MV-4-11 (cell line): ENCODE results near the gene TTLL6.

Experiments
- DNase-seq: peaks from one replicate; lab custom pipeline; 2025; lab: John Stamatoyannopoulos, UW

TTLL6 gene

DNA sequence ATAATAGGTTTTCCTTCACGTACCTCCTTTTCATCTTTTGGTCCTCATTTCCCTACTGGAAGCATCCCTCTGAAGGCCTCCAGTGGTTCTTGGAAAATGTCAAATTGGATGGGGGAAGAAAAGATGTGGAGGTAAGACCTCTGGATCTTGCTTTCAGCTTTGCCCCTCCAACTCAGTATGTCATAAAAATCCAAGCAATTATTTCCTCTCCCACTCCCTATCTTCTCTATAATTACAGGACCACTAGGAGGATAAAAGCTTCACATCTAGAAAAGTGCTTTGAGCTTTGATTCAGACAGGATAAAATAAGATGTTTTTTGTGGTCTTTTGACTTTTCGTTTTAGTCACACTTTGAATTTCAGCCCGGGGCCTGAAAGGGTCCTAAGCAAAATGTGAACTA, 1.7 kb downstream of the TTLL6 start:
- DNase-seq = no peak

DNA sequence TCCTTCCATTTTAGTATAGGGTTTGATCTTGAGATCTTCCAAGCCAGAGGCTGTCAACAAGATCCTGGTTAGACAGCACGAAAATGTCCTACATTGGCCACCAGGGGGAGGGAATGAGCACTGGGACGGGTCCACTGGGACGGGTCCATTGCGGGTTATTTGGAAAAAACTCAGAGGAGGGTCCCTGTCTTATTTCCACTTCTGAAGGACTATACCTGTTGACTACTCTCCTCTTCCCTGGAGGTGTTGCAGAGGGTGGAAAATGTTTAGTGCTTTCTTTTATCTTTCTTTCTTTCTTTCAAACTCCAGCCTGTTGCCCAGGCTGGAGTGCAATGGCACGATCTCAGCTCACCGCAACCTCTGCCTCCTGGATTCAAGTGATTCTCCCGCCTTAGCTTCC, 2.5 kb downstream of the TTLL6 start:
- peak; percentile 16 for DNase-seq

DNA sequence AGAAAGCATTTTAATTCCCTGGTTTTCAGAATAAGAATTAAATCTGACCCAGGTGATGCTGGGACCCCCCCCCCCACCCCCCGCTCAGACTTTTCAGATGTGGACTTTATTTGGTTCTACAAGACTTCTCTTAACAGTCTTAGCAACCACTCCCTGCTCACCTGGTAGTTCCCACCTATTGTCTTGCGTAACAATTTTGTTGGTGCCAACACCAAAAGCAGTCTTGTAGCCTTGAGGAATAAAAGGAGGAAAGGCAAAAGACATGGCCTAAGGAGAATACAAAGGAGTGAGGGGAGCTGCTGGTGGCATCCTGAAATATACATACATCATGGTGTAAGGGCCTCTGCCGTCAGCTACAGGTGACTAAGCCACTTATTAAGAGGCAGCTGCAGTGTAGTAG, 5.0 kb downstream of the TTLL6 start:
- no peak for DNase-seq

DNA sequence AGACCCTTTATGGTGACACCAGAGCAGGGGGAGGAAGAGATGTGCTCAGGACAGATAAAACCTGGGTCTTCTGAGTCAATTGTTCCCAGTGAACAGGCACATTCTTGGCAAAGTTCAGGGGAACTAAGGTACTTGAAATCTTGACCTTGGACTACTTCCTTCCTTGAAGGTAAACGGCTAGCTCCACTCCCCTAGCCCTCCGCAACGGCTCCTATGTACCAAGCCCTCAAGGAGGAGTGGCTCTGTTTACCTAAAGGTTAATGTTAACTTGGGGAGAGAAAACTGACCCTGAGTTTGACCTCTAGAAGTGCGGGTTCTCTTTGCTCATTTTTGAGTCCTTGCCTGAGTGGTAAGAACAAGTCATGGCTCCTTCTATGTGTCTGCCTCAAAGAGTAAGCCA, 7.8 kb downstream of the TTLL6 start:
- no peak for DNase-seq

DNA sequence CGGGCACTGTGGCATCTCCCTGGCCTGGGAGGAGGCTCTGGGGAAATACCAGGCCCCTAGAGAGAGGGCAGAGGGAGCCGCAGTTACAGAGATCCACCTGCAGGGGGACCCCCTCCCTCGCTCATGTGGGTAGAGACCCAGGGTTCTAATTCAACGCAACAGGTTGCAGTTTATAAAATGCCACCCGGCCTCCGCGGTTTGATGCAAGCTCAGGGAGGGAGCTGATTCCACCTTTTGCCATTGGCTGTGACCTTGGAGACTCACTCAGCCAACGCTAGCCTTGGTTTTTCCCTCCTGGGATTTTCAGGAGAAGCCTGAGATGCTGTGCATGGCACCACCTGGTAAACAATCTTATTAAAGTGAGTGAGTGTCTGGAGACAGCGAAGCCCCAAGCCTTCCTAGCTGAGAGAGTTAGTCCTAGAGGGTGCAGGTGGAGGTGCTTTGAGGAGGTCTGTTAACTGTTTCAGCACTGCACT, 12.1 kb downstream of the TTLL6 start:
- DNase-seq = peak; percentile 21

- peak; percentile 64 for DNase-seq
Observed at GRCh38 chr17:48800626-48801217, 16.3 kb downstream of the TTLL6 start.

- DNase-seq = no peak
Observed at GRCh38 chr17:48799069-48799723, 17.8 kb downstream of the TTLL6 start.

GRCh38 chr17:48796163-48796522, 20.9 kb downstream of the TTLL6 start:
- DNase-seq = peak; percentile 59

DNA sequence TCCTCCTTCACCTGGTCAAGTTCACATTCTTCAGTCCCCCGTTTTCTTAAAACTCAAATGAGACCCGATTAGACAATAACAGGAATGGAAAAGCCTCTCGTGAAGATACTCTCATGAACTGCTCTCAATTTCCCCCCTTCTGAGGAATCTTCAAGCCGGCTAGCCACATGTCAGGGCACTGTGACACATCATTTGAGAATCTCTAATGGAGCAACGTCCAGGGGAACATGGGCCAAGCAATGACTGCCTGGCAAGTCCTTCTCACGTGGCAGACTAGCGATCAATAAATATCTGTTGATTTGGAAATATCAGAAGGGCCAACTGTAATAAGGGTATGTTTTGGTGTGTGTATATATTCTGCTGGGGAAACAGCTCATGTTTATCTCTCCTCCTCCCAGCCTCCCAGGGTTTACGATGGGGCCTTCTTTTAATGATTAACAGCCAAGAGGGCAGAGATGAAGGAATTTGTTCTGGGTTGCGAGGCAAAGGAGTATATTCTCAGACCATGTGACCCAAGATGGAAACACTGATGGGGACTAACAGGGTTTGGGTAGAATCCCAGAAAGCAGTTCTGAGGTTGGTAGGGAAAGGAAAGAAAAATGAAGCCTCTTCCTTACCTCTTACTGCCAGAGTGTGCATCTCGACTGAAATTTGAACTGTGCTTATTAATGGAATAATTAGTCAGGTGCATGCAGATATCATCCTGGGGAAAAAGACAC, 21.4 kb downstream of the TTLL6 start:
- DNase-seq = no peak

DNA sequence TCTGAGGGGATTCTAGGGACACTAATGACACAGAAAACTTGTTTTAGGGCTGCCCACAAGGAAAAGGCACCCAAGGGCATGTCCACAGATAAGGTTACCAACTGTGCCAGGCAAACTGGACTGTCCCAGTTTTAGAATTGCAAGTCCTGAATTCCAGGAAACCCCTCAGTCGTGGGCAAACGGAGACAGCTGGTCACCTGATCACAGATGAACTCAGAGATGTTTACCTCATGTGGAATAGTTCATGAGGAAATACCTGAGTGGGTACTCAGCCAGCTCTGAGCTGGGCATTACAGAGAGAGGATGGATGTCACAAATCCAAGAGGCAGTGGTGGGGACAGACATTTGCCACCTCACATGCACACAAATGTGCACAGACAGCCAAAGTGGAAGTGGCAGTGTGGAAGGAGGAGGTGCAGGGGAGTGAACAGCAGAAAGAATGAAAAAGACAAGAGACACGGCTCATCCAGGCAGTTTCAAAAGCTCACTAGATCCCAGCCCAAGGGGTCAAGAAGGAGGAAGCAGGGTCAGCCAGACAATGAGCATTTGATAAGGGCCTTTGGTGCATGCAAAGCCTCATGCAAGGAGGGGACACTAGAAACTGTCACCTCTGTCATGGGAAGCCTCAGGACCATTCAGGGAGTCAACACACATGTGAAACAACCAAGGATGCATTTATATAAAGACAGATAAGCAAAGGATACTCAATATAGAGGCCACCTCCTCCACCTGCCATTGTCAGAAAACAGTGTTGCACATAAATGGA, 24.8 kb downstream of the TTLL6 start:
- DNase-seq = no peak

DNA sequence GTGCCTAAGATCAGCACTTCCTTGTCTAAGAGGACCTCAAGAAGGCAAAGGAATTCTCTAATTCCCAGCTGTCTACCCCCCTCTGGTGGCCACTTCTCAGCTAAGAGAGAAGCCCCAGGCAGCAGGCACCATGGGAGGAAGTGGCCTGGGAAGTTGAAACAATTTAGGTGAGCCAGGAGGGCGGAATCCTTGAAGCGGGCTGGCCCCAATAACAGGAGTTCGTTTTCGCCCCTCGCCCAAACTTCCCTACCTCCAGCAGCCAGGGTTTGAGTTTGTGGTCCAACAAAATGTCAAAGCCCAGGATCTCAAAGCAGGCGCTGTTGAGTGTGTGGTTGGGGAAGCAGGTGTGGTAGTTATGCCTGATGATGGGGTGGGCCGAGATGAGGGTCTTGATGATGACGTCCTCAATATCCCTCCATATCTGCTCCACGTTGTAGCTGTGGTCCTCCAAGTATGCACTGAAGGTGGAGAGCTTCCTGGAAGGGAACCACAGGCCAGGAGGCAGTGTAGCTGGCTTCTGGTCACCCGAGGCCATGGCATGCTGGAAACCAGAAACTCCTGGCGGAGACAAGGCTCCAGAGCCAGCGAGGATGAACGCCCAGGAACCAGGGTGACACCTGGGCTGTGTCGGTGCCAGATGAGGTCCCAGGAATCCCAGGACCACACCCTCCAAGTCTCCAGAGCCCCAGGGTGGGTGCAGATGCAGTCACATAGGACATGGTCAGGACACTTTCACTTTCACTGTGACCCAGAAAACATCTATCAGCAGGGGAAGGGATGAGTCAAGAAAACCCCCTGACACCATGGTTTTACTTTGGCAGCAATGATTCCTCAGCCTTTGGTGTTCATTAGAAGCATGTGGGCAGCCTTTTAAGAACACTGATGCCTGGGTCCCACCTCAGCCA, 25.6 kb downstream of the TTLL6 start:
- peak; percentile 75 for DNase-seq

DNA sequence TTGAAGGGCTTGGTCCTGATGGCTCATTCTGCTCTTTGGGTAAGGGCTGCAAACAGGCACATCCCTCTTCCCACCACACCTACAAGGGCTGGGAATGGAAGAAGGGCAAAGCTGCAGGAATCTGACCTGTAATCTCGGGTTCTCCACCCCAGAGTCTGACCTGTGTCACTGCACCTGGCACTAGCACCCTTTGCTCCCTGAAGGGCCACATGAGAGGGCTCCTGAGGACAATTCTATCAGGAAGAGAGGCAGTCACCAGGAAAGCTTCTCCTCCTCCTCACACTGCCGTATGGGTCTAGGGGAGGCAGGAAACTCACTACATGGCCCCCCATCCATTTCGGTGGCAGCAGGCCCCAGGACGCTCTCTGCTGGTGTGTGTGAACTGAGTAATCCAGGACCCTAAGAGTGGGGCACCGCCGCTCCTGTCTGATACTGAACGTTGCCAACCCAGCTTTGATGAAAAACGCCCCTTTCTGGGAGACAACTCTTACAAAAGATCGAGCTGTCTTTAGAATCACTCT, 26.4 kb downstream of the TTLL6 start:
- no peak for DNase-seq

DNA sequence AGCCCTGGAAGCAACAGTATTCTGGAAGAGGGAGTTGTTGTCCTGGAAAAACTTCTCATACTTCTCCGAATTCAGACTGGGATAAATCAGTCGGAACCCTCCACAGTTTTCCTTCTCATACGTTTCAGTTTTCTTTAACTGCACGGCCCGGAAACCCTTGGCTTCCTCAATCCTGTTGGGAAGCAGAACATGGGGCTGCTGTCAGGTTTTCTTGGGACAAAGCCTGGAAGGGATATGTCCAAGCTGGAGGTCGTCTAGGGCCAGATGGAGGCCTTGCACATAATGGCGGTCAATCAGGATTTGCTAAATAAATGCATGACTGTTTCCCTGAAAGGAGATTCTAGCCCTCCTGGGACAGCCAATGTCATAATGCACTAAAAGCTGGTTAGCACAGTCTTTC, 29.2 kb downstream of the TTLL6 start:
- DNase-seq = no peak

DNA sequence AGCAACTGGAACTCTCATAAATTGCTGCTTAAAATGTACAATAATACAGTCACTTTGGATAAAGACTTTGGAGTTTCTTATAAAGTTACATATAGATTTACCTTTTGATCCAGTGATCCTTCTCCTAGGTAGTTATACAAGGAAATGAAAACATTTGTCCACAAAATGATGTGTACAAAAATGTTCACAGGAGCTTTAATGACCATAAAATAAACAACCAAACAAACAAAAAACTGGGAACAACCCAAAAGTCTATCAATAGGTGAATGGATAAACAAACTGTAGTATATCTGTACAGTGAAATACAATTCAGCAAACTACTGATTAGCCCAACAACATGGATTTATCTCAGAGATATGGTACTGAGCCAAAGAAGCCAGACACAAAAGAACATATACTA, 37.6 kb downstream of the TTLL6 start:
- no peak for DNase-seq

GRCh38 chr17:48776602-48777001, 40.4 kb downstream of the TTLL6 start:
- DNase-seq = no peak

- no peak for DNase-seq
Observed at GRCh38 chr17:48773245-48773644, 43.8 kb downstream of the TTLL6 start.

DNA sequence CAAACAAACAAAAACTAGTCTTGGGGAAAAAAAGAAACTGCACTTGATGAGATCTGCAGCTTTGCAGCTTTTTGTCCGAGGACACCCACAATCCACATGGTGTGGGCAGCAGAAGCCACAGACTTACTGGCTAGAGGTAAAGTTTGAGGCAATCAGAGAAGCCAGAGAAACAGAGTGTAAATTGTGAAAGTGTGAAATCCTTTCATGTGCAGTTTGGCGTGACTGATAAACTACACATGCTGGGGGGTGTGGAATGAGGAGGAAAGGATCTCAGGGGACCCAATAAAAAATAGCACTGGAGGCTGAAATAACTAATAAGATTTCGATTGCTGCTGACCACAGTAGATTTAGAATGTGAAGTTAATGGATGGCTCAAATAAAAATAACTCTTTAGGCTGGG, 46.1 kb downstream of the TTLL6 start:
- peak; percentile 16 for DNase-seq

GRCh38 chr17:48769009-48769675, 47.9 kb downstream of the TTLL6 start:
- peak; percentile 80 for DNase-seq

DNA sequence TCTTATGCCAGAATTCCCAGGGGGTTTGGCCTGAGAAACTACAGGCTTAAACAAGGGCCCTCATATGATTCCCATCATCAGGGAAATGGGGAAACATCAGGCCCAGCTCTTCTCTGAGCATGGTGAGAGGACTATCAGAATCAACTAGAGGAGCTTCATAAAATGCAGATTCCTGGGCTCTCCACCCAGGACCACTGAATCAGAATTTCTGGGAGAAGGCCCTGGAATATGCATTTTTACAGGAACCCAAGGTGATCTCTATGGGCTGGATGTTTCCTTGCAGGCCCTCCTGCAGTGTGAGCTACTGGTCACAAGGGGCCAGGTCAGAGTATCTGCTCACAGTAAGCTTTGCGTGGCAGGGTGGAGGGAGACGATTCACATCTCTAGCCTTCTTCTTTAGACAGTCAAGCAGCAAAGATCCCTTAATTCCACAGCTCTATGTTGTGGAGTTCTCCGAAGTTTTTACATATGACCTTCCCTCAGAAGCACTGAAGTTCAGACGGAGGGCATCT, 49.7 kb downstream of the TTLL6 start:
- no peak for DNase-seq

GRCh38 chr17:48761114-48761513, 55.9 kb downstream of the TTLL6 start:
- DNase-seq = no peak

DNA sequence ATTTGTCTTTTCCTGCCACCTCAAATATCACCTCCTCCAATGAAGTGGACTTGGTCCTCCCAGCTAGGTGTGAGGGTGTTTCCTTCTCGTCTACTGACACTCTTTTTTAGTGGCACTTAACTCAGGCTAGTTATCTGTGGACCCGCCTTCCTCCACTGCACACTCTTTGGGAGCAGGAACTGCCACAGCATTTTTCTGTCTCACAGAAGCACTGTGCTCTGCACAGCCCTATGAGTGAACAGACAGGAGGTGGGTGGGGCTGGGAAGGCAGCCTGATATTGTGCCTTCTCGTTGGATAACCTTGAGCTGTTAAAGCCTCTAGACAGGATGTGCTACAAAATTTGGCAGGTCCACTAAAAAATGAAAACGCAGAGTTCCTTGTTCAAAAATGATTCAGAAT, 56.6 kb downstream of the TTLL6 start:
- no peak for DNase-seq
